HL-60/S4 (cell line): ENCODE data around the gene GPR160.
"Not testable (repeated sequence)": the region's sequence is repeated elsewhere in the genome, so short reads cannot be mapped to it uniquely, and the experiment has no call there.

ENCODE experiments used
- in situ Hi-C: fragments of 300-500 bp; cut with MboI; formaldehyde crosslinking; loops from 2 replicates; pipeline ENCODE4 v1.14.3; 2022; ENCODE audit warnings: low sequenced_read_pairs

Gene GPR160

GRCh38 chr3:170037463-170038433 is at the start of gene GPR160:
Gene GPR160 (plus strand): TSS chr3:170037995. CDS start chr3:170083973, 45,978 bp downstream.
- in situ Hi-C loops, result no loop called here

- in situ Hi-C loops, result no loop called here
Measured at GRCh38 chr3:169990431-169990830, 47.4 kb upstream of the GPR160 start.

GRCh38 chr3:169992156-169992555 is 45.6 kb upstream of the GPR160 start:
- in situ Hi-C loops, result no loop called here

- in situ Hi-C loops, result no loop called here
Measured at GRCh38 chr3:169992781-169993180, 45.0 kb upstream of the GPR160 start.

- in situ Hi-C loops, result no loop called here
Measured at GRCh38 chr3:169993761-169994160, 44.0 kb upstream of the GPR160 start.

- in situ Hi-C loops, result no loop called here
Measured at GRCh38 chr3:169996063-169996462, 41.7 kb upstream of the GPR160 start.

GRCh38 chr3:169998668-169999131 is 39.1 kb upstream of the GPR160 start:
- in situ Hi-C loops, result no loop called here

GRCh38 chr3:169999433-169999832 is 38.4 kb upstream of the GPR160 start:
- in situ Hi-C loops, result no loop called here

GRCh38 chr3:170000051-170000450 is 37.7 kb upstream of the GPR160 start:
- in situ Hi-C loops, result no loop called here

- in situ Hi-C loops, result no loop called here
Measured at GRCh38 chr3:170002231-170002630, 35.6 kb upstream of the GPR160 start.

GRCh38 chr3:170002879-170003278 is 34.9 kb upstream of the GPR160 start:
- in situ Hi-C loops, result no loop called here

- in situ Hi-C loops, result no loop called here
Measured at GRCh38 chr3:170003881-170004356, 33.9 kb upstream of the GPR160 start.

- in situ Hi-C loops, result no loop called here
Measured at GRCh38 chr3:170007031-170007663, 30.6 kb upstream of the GPR160 start.

GRCh38 chr3:170010498-170010897 is 27.3 kb upstream of the GPR160 start:
- in situ Hi-C loops, result no loop called here

- in situ Hi-C loops, result no loop called here
Measured at GRCh38 chr3:170012683-170013400, 25.0 kb upstream of the GPR160 start.

- in situ Hi-C loops, result no loop called here
Measured at GRCh38 chr3:170016057-170016456, 21.7 kb upstream of the GPR160 start.

- in situ Hi-C loops, result not testable (repeated sequence)
Measured at GRCh38 chr3:170019306-170019705, 18.5 kb upstream of the GPR160 start.

- in situ Hi-C loops, result no loop called here
Measured at GRCh38 chr3:170021083-170021482, 16.7 kb upstream of the GPR160 start.

GRCh38 chr3:170022336-170022735 is 15.5 kb upstream of the GPR160 start:
- in situ Hi-C loops, result no loop called here

GRCh38 chr3:170023165-170023564 is 14.6 kb upstream of the GPR160 start:
- in situ Hi-C loops, result no loop called here

- in situ Hi-C loops, result no loop called here
Measured at GRCh38 chr3:170024581-170024980, 13.2 kb upstream of the GPR160 start.
